BJ (cell line): Measurements from ENCODE around the gene PHC2. TPM values are rescaled to one million over a fixed set of nuclear protein-coding genes. Genes with fewer than 3 reads are reported as not detected.

ENCODE experiments used
- CTCF ChIA-PET: fragments of 350-600 bp; formaldehyde crosslinking; extraction: SDS; loops from one replicate; lab custom pipeline; 2021; ENCODE audit warnings: antibody characterized with exemption, inconsistent platforms; lab: Yijun Ruan, JAX
- POLR2A ChIA-PET: fragments of 300-600 bp; sonication (Branson Sonifier 250); formaldehyde crosslinking; extraction: SDS; loops from one replicate; lab custom pipeline; 2021; ENCODE audit warnings: antibody characterized with exemption; lab: Charles Lee
- DNase-seq: peaks from one replicate; pipeline ENCODE4 v3.0.0-alpha.2; 2011; ENCODE audit warnings: low read depth
- H3K27me3 ChIP-seq: 2 replicates; pipeline ENCODE4 v1.6.0; 2011; ENCODE audit warnings: low read length; ENCODE audit not compliant: control insufficient read depth, insufficient read depth
- H3K36me3 ChIP-seq: 2 replicates; pipeline ENCODE4 v1.5.1; 2011; ENCODE audit warnings: low read length; ENCODE audit not compliant: control insufficient read depth, insufficient read depth
- H3K4me3 ChIP-seq: 2 replicates; pipeline ENCODE4 v1.5.1; 2011; ENCODE audit warnings: low read depth, mild to moderate bottlenecking, control low read depth, low read length
- CTCF ChIP-seq: IDR thresholded peaks from 2 replicates; pipeline ENCODE4 v1.5.1; 2011; ENCODE audit warnings: low read depth, mild to moderate bottlenecking, control low read depth, inconsistent platforms, low read length, moderate library complexity; ENCODE audit not compliant: insufficient read depth
- polyA plus RNA-seq: library from polyadenylated mRNA; depleted of rRNA; stranded (reverse); fragments of >200 nt; gene quantifications from 2 replicates; pipeline ENCODE4 v1.2.3, GENCODE V29; 2011

The PHC2 gene
- polyA plus RNA-seq, 1 experiment, result 62.0 TPM

GRCh38 chr1:33369764-33370163 lies 61.1 kb downstream of the PHC2 start:
- no peak for TF ChIP-seq CTCF
- no peak for DNase-seq

GRCh38 chr1:33369081-33369480 lies 61.8 kb downstream of the PHC2 start:
- no peaks in the 10 kb centered on the region for H3K27me3 ChIP-seq
- ChIA-PET POLR2A (no interaction called here), CTCF (interaction anchor here (0.9 to 19.9 kb wide), 11 partner anchors 9 to 231 kb away, joined by 3 to 203 read pairs (median 7); partner anchors contain the start of gene ZSCAN20)
- H3K36me3 ChIP-seq, result peaks cover 14% of the 10 kb centered on the region
- TF ChIP-seq CTCF, result no peak
- no peak overlapping the region for H3K4me3 ChIP-seq
- no peak for DNase-seq

More at GRCh38 chr1:33369764-33370163, 61.1 kb downstream of the PHC2 start:
- POLR2A ChIA-PET, result no interaction called here
- Histone ChIP-seq H3K36me3 (peaks cover 14% of the 10 kb centered on the region), H3K4me3 (no peak overlapping the region), H3K27me3 (no peaks in the 10 kb centered on the region)
- CTCF ChIA-PET, result interaction anchor here (0.6 to 19.9 kb wide), 14 partner anchors 10 to 275 kb away, joined by 3 to 203 read pairs (median 4); partner anchors contain the start of gene ZSCAN20

- CTCF ChIA-PET, result interaction anchor here (0.8 to 19.9 kb wide), 11 partner anchors 11 to 139 kb away, joined by 3 to 203 read pairs (median 7); partner anchors contain the start of gene ZSCAN20
- H3K27me3 ChIP-seq, result no peaks in the 10 kb centered on the region
- POLR2A ChIA-PET, result no interaction called here
These were observed 62.5 kb downstream of the PHC2 start for GRCh38 chr1:33368431-33368830.

GRCh38 chr1:33367485-33368405 lies 63.1 kb downstream of the PHC2 start:
- no peak overlapping the region for H3K4me3 ChIP-seq
- TF ChIP-seq CTCF, result peak; percentile 97
- no peaks in the 10 kb centered on the region for H3K27me3 ChIP-seq
- POLR2A ChIA-PET, result no interaction called here
- peaks cover 13% of the 10 kb centered on the region for H3K36me3 ChIP-seq
- CTCF ChIA-PET, result interaction anchor here (0.8 to 19.9 kb wide), 15 partner anchors 12 to 139 kb away, joined by 3 to 203 read pairs (median 4); partner anchors contain the start of gene ZSCAN20
- no peak for DNase-seq

More at GRCh38 chr1:33368431-33368830, 62.5 kb downstream of the PHC2 start:
- no peak for TF ChIP-seq CTCF
- H3K36me3 ChIP-seq, result peaks cover 14% of the 10 kb centered on the region
- DNase-seq, result no peak
- no peak overlapping the region for H3K4me3 ChIP-seq
